HepG2 (cell line): ENCODE results near the gene C9orf78. TPM values are rescaled to one million over a fixed set of nuclear protein-coding genes. Genes with fewer than 3 reads are reported as not detected.

Experiments
- GATAD1 ChIP-seq: IDR thresholded peaks from 2 replicates; pipeline ENCODE4 v1.6.1; 2016; ENCODE audit warnings: missing genetic modification reagents, missing compliant biosample characterization
- MAFG ChIP-seq: sonication (generic); formaldehyde crosslinking; IDR thresholded peaks from 2 replicates; pipeline ENCODE4 v1.5.1; 2020; ENCODE audit warnings: mild to moderate bottlenecking, missing genetic modification reagents
- MED1 ChIP-seq: sonication (generic); formaldehyde crosslinking; IDR thresholded peaks from 2 replicates; pipeline ENCODE4 v1.4.0; 2020; ENCODE audit warnings: missing genetic modification reagents
- MTA1 ChIP-seq: sonication (generic); formaldehyde crosslinking; IDR thresholded peaks from 2 replicates; pipeline ENCODE4 v1.4.0; 2020; ENCODE audit warnings: missing genetic modification reagents, mild to moderate bottlenecking, borderline replicate concordance
- MTA3 ChIP-seq: sonication (generic); formaldehyde crosslinking; IDR thresholded peaks from 2 replicates; pipeline ENCODE4 v1.4.0; 2020; ENCODE audit warnings: missing genetic modification reagents
- MYNN ChIP-seq: sonication (generic); formaldehyde crosslinking; IDR thresholded peaks from 2 replicates; pipeline ENCODE4 v1.4.0; 2020; ENCODE audit warnings: mild to moderate bottlenecking, low read depth, missing genetic modification reagents
- ONECUT2 ChIP-seq: sonication (generic); formaldehyde crosslinking; IDR thresholded peaks from 2 replicates; pipeline ENCODE4 v1.4.0; 2020; ENCODE audit warnings: missing genetic modification reagents
- SRSF1 ChIP-seq: fragments of 200-400 bp; formaldehyde crosslinking; optimal IDR thresholded peaks from 2 replicates; pipeline ENCODE3; 2017; ENCODE audit warnings: mild to moderate bottlenecking, low read depth, low read length, moderate library complexity
- TBL1XR1 ChIP-seq: fragments of 150-350 bp; IDR thresholded peaks from 2 replicates; pipeline ENCODE4 v1.6.1; 2014; ENCODE audit warnings: borderline replicate concordance, low read length; ENCODE audit not compliant: partially characterized antibody
- ZBTB3 ChIP-seq: sonication (generic); formaldehyde crosslinking; IDR thresholded peaks from 2 replicates; pipeline ENCODE4 v1.4.0; 2020; ENCODE audit warnings: low read depth, mild to moderate bottlenecking, moderate library complexity, missing genetic modification reagents, borderline replicate concordance
- ZFAT ChIP-seq: sonication (generic); formaldehyde crosslinking; conservative IDR thresholded peaks from 2 replicates; pipeline ENCODE4 v1.8.1; 2023; ENCODE audit warnings: missing genetic modification reagents, inconsistent platforms
- ZNF136 ChIP-seq: sonication (generic); formaldehyde crosslinking; IDR thresholded peaks from 2 replicates; pipeline ENCODE4 v1.8.1; 2022; ENCODE audit warnings: low read depth, mild to moderate bottlenecking, moderate library complexity, missing genetic modification reagents
- ZNF143 ChIP-seq: sonication (generic); formaldehyde crosslinking; IDR thresholded peaks from 2 replicates; pipeline ENCODE4 v1.4.0; 2020; ENCODE audit warnings: missing genetic modification reagents
- ZSCAN22 ChIP-seq: sonication (generic); formaldehyde crosslinking; IDR thresholded peaks from 2 replicates; pipeline ENCODE4 v1.4.0; 2020; ENCODE audit warnings: mild to moderate bottlenecking, missing genetic modification reagents
- ZSCAN25 ChIP-seq: sonication (generic); formaldehyde crosslinking; IDR thresholded peaks from 2 replicates; pipeline ENCODE4 v1.8.0; 2022; ENCODE audit warnings: mild to moderate bottlenecking, missing genetic modification reagents
- polyA plus RNA-seq, 8 experiments: library from polyadenylated mRNA; depleted of rRNA in 3 of 8; stranded (reverse) in 7 of 8; unstranded in 1 of 8; fragments of >200 nt; fragmentation: Illumina TruSeq in 4 of 8; extraction: Trizol in 4 of 8; gene quantifications; 2 replicates each; pipeline versions ENCODE4 v1.2.1 to v1.2.3, GENCODE V29; 2011 to 2016; ENCODE audit warnings: low read depth in 4 of 8, missing spikeins in 1 of 8, mixed read lengths in 1 of 8; ENCODE audit not compliant: insufficient read depth in 1 of 8
- total RNA-seq, 5 experiments: library from RNA; depleted of rRNA; stranded (reverse); fragments of >200 nt; fragmentation: Illumina TruSeq; extraction: Trizol; gene quantifications; 2 replicates each; pipeline ENCODE4 v1.2.3, GENCODE V29; 2016; ENCODE audit warnings: low read depth in 1 of 5
- TF ChIP-seq, protein P1 (sequence below): sonication (generic); formaldehyde crosslinking; conservative IDR thresholded peaks from 2 replicates; pipeline ENCODE4 v1.8.0; 2022; ENCODE audit warnings: low read depth, missing genetic modification reagents
- TF ChIP-seq, protein P2 (sequence below): sonication (generic); formaldehyde crosslinking; IDR thresholded peaks from 2 replicates; pipeline ENCODE4 v1.4.0; 2020; ENCODE audit warnings: missing genetic modification reagents
- TF ChIP-seq, protein P3 (sequence below): IDR thresholded peaks from 2 replicates; pipeline ENCODE4 v1.6.1; 2016; ENCODE audit warnings: missing compliant biosample characterization, missing genetic modification reagents, borderline replicate concordance
- TF ChIP-seq, protein P4 (sequence below): sonication (generic); formaldehyde crosslinking; IDR thresholded peaks from 2 replicates; pipeline ENCODE4 v1.9.0; 2022; ENCODE audit warnings: missing genetic modification reagents, mild to moderate bottlenecking, borderline replicate concordance
- TF ChIP-seq, protein P5 (sequence below): IDR thresholded peaks from 2 replicates; pipeline ENCODE4 v1.6.1; 2016; ENCODE audit warnings: missing genetic modification reagents, missing compliant biosample characterization

The C9orf78 gene
- total and polyA plus RNA-seq, 2 of the 13 experiments (the other 11 are each of a cell fraction or from before 2014, with no cell fraction given) = 18.4 to 35.5 TPM

DNA sequence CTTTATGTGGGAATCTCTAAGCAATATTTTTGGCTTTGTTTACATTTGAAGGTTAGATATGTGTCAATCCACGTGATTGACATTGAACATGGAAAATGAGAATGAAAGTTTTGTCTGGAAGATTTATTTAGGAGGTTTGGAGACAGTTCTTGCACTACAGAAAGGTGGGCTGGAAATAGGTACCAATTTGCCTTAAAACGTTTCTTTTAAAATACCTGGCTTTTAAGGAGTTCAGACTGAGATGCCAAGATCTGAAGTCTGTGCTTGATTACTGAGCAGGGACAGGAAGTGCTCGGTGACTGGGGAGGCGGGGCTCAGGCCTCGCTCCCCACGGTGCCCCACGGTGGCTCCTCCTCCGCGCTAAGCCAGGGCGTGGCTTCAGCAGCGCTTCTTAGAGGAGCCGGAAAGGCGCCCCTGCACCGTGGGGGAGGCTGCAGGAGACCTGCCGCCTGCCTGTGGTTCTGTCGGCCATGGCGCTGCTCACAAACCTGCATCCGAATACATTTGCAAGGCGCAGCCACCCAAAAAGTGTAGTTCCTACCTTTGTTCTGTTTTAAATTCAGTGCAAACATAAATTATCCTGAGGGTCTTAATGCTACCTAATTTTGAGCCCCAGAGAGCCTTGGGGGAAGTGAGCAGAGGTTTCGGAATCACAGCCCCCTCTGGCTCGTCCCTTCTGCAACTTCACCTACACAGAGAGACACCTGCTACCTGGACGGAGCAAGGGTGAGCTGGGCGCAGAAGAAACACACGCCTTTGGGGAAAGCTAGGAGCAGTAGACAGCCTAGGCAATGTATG lies 49.3 kb upstream of the C9orf78 start (continued):
- TF ChIP-seq, protein P1, sequence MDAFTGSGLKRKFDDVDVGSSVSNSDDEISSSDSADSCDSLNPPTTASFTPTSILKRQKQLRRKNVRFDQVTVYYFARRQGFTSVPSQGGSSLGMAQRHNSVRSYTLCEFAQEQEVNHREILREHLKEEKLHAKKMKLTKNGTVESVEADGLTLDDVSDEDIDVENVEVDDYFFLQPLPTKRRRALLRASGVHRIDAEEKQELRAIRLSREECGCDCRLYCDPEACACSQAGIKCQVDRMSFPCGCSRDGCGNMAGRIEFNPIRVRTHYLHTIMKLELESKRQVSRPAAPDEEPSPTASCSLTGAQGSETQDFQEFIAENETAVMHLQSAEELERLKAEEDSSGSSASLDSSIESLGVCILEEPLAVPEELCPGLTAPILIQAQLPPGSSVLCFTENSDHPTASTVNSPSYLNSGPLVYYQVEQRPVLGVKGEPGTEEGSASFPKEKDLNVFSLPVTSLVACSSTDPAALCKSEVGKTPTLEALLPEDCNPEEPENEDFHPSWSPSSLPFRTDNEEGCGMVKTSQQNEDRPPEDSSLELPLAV (CRISPR knock-in tag) = no peak
- TF ChIP-seq MTA3 (CRISPR knock-in tag) = no peak
- TF ChIP-seq GATAD1 (CRISPR knock-in tag) = peak; percentile 19; the same call in 1 of the 2 replicates
- no peak for TF ChIP-seq MED1 (CRISPR knock-in tag)
- TF ChIP-seq, protein P2, sequence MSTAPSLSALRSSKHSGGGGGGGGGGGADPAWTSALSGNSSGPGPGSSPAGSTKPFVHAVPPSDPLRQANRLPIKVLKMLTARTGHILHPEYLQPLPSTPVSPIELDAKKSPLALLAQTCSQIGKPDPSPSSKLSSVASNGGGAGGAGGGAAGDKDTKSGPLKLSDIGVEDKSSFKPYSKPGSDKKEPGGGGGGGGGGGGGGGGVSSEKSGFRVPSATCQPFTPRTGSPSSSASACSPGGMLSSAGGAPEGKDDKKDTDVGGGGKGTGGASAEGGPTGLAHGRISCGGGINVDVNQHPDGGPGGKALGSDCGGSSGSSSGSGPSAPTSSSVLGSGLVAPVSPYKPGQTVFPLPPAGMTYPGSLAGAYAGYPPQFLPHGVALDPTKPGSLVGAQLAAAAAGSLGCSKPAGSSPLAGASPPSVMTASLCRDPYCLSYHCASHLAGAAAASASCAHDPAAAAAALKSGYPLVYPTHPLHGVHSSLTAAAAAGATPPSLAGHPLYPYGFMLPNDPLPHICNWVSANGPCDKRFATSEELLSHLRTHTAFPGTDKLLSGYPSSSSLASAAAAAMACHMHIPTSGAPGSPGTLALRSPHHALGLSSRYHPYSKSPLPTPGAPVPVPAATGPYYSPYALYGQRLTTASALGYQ = no peak
- TF ChIP-seq, protein P3, sequence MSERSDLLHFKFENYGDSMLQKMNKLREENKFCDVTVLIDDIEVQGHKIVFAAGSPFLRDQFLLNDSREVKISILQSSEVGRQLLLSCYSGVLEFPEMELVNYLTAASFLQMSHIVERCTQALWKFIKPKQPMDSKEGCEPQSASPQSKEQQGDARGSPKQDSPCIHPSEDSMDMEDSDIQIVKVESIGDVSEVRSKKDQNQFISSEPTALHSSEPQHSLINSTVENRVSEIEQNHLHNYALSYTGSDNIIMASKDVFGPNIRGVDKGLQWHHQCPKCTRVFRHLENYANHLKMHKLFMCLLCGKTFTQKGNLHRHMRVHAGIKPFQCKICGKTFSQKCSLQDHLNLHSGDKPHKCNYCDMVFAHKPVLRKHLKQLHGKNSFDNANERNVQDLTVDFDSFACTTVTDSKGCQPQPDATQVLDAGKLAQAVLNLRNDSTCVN (CRISPR knock-in tag) = no peak
- TF ChIP-seq MAFG (CRISPR knock-in tag) = no peak
- no peak for TF ChIP-seq ZBTB3 (CRISPR knock-in tag)
- TF ChIP-seq ZSCAN22 = no peak
- TF ChIP-seq MYNN (CRISPR knock-in tag) = no peak
- TF ChIP-seq, protein P4, sequence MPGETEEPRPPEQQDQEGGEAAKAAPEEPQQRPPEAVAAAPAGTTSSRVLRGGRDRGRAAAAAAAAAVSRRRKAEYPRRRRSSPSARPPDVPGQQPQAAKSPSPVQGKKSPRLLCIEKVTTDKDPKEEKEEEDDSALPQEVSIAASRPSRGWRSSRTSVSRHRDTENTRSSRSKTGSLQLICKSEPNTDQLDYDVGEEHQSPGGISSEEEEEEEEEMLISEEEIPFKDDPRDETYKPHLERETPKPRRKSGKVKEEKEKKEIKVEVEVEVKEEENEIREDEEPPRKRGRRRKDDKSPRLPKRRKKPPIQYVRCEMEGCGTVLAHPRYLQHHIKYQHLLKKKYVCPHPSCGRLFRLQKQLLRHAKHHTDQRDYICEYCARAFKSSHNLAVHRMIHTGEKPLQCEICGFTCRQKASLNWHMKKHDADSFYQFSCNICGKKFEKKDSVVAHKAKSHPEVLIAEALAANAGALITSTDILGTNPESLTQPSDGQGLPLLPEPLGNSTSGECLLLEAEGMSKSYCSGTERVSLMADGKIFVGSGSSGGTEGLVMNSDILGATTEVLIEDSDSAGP (CRISPR knock-in tag) = no peak; the same call in 1 of the 2 replicates
- no peak for TF ChIP-seq ZFAT (CRISPR knock-in tag)
- no peak for TF ChIP-seq ZNF136 (CRISPR knock-in tag)
- no peak for TF ChIP-seq ONECUT2 (CRISPR knock-in tag)
- TF ChIP-seq ZNF143 (CRISPR knock-in tag) = no peak
- no peak for TF ChIP-seq TBL1XR1
- no peak for TF ChIP-seq SRSF1
- TF ChIP-seq ZSCAN25 (CRISPR knock-in tag) = no peak
- TF ChIP-seq MTA1 (CRISPR knock-in tag) = no peak
- TF ChIP-seq, protein P5, sequence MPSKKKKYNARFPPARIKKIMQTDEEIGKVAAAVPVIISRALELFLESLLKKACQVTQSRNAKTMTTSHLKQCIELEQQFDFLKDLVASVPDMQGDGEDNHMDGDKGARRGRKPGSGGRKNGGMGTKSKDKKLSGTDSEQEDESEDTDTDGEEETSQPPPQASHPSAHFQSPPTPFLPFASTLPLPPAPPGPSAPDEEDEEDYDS = peak; percentile 86
